Liver (tissue), 9 donors: Measurements from ENCODE around the gene ZNF232. TPM values are rescaled to one million over a fixed set of nuclear protein-coding genes. Genes with fewer than 3 reads are reported as not detected.
"Not testable (repeated sequence)": the region's sequence is repeated elsewhere in the genome, so short reads cannot be mapped to it uniquely, and the experiment has no call there.

Experiments
- DNase-seq: peaks from one replicate; pipeline ENCODE4 v3.0.0-alpha.2; 2017; ENCODE audit warnings: low spot score
- H3K27ac ChIP-seq, 2 donors: one replicate each; pipeline ENCODE4 v1.7.0; 2013; ENCODE audit warnings: inconsistent platforms in 2 of 2, low read length in 2 of 2, control low read depth in 1 of 2, low read depth in 1 of 2, mild to moderate bottlenecking in 1 of 2
- H3K27me3 ChIP-seq, 4 donors: one replicate each; pipeline versions ENCODE4 v1.6.1 to v1.7.0; 2013; ENCODE audit warnings: low read length in 3 of 4, inconsistent platforms in 1 of 4, mild to moderate bottlenecking in 1 of 4, moderate library complexity in 1 of 4; ENCODE audit not compliant: control insufficient read depth in 4 of 4, insufficient read depth in 4 of 4
- H3K36me3 ChIP-seq, 4 donors: one replicate each; pipeline versions ENCODE4 v1.6.1 to v1.7.0; 2013; ENCODE audit warnings: low read length in 3 of 4, mild to moderate bottlenecking in 3 of 4, low read depth in 1 of 4, moderate library complexity in 1 of 4; ENCODE audit not compliant: control insufficient read depth in 4 of 4, insufficient read depth in 3 of 4
- H3K4me1 ChIP-seq, 4 donors: one replicate each; pipeline versions ENCODE4 v1.6.1 to v1.7.0; 2013; ENCODE audit warnings: low read length in 3 of 4, mild to moderate bottlenecking in 3 of 4, moderate library complexity in 1 of 4; ENCODE audit not compliant: control insufficient read depth in 4 of 4, insufficient read depth in 4 of 4
- H3K4me3 ChIP-seq, 3 donors: one replicate each; pipeline versions ENCODE4 v1.6.1 to v1.7.0; 2013; ENCODE audit warnings: low read length in 3 of 3, control low read depth in 1 of 3, low read depth in 1 of 3, mild to moderate bottlenecking in 1 of 3
- H3K9ac ChIP-seq, 2 donors: one replicate each; pipeline ENCODE4 v1.7.0; 2013; ENCODE audit warnings: low read length in 2 of 2, mild to moderate bottlenecking in 2 of 2, moderate library complexity in 2 of 2, control low read depth in 1 of 2, low read depth in 1 of 2
- H3K9me3 ChIP-seq, 4 donors: one replicate each; pipeline versions ENCODE4 v1.6.1 to v1.7.0; 2013; ENCODE audit warnings: low read length in 3 of 4; ENCODE audit not compliant: control insufficient read depth in 4 of 4
- FOXA2 ChIP-seq: IDR thresholded peaks from 2 replicates; pipeline ENCODE4 v1.6.1; 2016; ENCODE audit warnings: antibody characterized with exemption
- HNF4A ChIP-seq, 2 donors: conservative IDR thresholded peaks; 2 replicates each; pipeline ENCODE4 v1.6.1; 2016; ENCODE audit warnings: antibody characterized with exemption in 2 of 2, mild to moderate bottlenecking in 2 of 2
- HNF4G ChIP-seq: IDR thresholded peaks from 2 replicates; pipeline ENCODE4 v1.6.1; 2016; ENCODE audit warnings: antibody characterized with exemption
- MAX ChIP-seq: IDR thresholded peaks from 2 replicates; pipeline ENCODE4 v1.6.1; 2016; ENCODE audit warnings: antibody characterized with exemption
- REST ChIP-seq: IDR thresholded peaks from 2 replicates; pipeline ENCODE4 v1.6.1; 2016; ENCODE audit warnings: antibody characterized with exemption, mild to moderate bottlenecking
- TAF1 ChIP-seq: conservative IDR thresholded peaks from 2 replicates; pipeline ENCODE4 v1.6.1; 2016; ENCODE audit warnings: antibody characterized with exemption, mild to moderate bottlenecking
- WGBS: extraction: QIAGEN DNeasy Blood & Tissue Kit; methylation state at CpG from one replicate; pipeline ENCODE4 v1.1.7; 2013; 5-methylcytosine and 5-hydroxymethylcytosine counted together
- polyA plus RNA-seq, 2 donors: library from polyadenylated mRNA; stranded (reverse) in 1 of 2; unstranded in 1 of 2; fragments of 200-250 nt in 1 of 2; fragments of >200 nt in 1 of 2; fragmentation: Nextera tagmentation in 1 of 2; extraction: Ambion mirVana in 1 of 2; gene quantifications; one replicate each; pipeline versions ENCODE4 v1.2.1 to v1.2.3, GENCODE V29; 2013 to 2015
- total RNA-seq, 2 donors: library from RNA; depleted of rRNA; stranded (reverse); fragments of >200 nt; gene quantifications; one replicate each; pipeline ENCODE4 v1.2.3, GENCODE V29; 2014
- donor health status: healthy.
- donor health status: healthy.
- donor health status: healthy.
- donor health status: healthy.
- donor health status: healthy.

The ZNF232 gene
- total and polyA plus RNA-seq, 4 donors = 2.5 to 4.0 (median 3.0) TPM

- Histone ChIP-seq H3K4me1 (peaks cover 0 to 6% (median 4%) of the 10 kb centered on the region in 4 donors), H3K4me3 (peak overlapping the region in 1 of 3 donors; percentile 34), H3K9me3 (peaks cover 0 to 3% (median 1%) of the 10 kb centered on the region in 4 donors), H3K27me3 (peaks cover 0 to 2% (median 0%) of the 10 kb centered on the region in 4 donors), H3K27ac (no peak overlapping the region), H3K36me3 (no peaks in the 10 kb centered on the region), H3K9ac (no peak overlapping the region)
- TF ChIP-seq REST = no peak
- TF ChIP-seq FOXA2 = no peak
- no peak for TF ChIP-seq HNF4G
- no peak for TF ChIP-seq MAX
- TF ChIP-seq HNF4A (conservative IDR thresholded peaks at IDR 0.05) = no peak
- 7% methylated on average over 75 of the region's 75 CpGs for WGBS
- no peak for DNase-seq
These were observed 11.1 kb upstream of the ZNF232 start for GRCh38 chr17:5122586-5123342.

GRCh38 chr17:5122056-5122455 is 10.4 kb upstream of the ZNF232 start:
- H3K4me1 ChIP-seq, H3K36me3 ChIP-seq, H3K9me3 ChIP-seq, H3K4me3 ChIP-seq, H3K9ac ChIP-seq, H3K27me3 ChIP-seq, DNase-seq, H3K27ac ChIP-seq: not testable (repeated sequence)
- WGBS = 73% methylated on average over 7 of the region's 7 CpGs

- Histone ChIP-seq H3K27me3 (peaks cover 0 to 2% (median under 1%) of the 10 kb centered on the region in 4 donors), H3K4me3 (no peak overlapping the region), H3K9ac (no peak overlapping the region), H3K27ac (no peak overlapping the region), H3K9me3 (peaks cover 0 to 5% (median 4%) of the 10 kb centered on the region in 4 donors), H3K4me1 (peaks cover 0 to 6% (median 4%) of the 10 kb centered on the region in 4 donors), H3K36me3 (no peaks in the 10 kb centered on the region)
- no peak for DNase-seq
- 93% methylated on average over 16 of the region's 16 CpGs for WGBS
- no peak for TF ChIP-seq TAF1
- TF ChIP-seq REST = no peak
These were observed 9.6 kb upstream of the ZNF232 start for GRCh38 chr17:5121186-5121841.

- 91% methylated on average over 6 of the region's 6 CpGs for WGBS
- DNase-seq, H3K27me3 ChIP-seq, H3K4me1 ChIP-seq, H3K36me3 ChIP-seq, H3K9ac ChIP-seq, H3K4me3 ChIP-seq, H3K27ac ChIP-seq: not testable (repeated sequence)
- peaks cover 0 to 11% (median 6%) of the 10 kb centered on the region in 4 donors for H3K9me3 ChIP-seq
These were observed 8.9 kb upstream of the ZNF232 start for GRCh38 chr17:5120436-5121185.
